Mesendoderm (in vitro differentiated cells): Measurements from ENCODE around the gene CRTAC1.

Experiments
- DNase-seq: peaks from one replicate; pipeline ENCODE4 v3.0.0; 2013
- H2AK5ac ChIP-seq: 2 replicates; pipeline ENCODE4 v1.6.1; 2013; ENCODE audit warnings: low read length, inconsistent platforms
- H2BK120ac ChIP-seq: 2 replicates; pipeline ENCODE4 v1.6.1; 2013; ENCODE audit warnings: low read depth, mild to moderate bottlenecking, low read length, moderate library complexity, mixed read lengths
- H2BK15ac ChIP-seq: replicated peaks from 2 replicates; pipeline ENCODE4 v1.6.1; 2013; ENCODE audit warnings: low read depth, mild to moderate bottlenecking, moderate library complexity
- H2BK5ac ChIP-seq: 2 replicates; pipeline ENCODE4 v1.6.1; 2013; ENCODE audit warnings: low read length, inconsistent platforms
- H3K18ac ChIP-seq: 2 replicates; pipeline ENCODE4 v1.6.1; 2013; ENCODE audit warnings: mild to moderate bottlenecking, low read length, mixed read lengths
- H3K23ac ChIP-seq: one replicate; pipeline ENCODE4 v1.6.1; 2013; ENCODE audit warnings: low read length
- H3K27ac ChIP-seq: 2 replicates; pipeline ENCODE4 v1.5.1; 2013; ENCODE audit warnings: low read depth, mild to moderate bottlenecking, inconsistent platforms, low read length, moderate library complexity
- H3K27me3 ChIP-seq: 2 replicates; pipeline ENCODE4 v1.6.1; 2013; ENCODE audit warnings: low read length, control low read depth, mild to moderate bottlenecking, inconsistent platforms; ENCODE audit not compliant: insufficient read depth, poor library complexity
- H3K36me3 ChIP-seq: 2 replicates; pipeline ENCODE4 v1.6.1; 2013; ENCODE audit warnings: low read length, inconsistent platforms; ENCODE audit not compliant: control insufficient read depth, insufficient read depth
- H3K4ac ChIP-seq: one replicate; pipeline ENCODE4 v1.6.1; 2013; ENCODE audit warnings: low read depth, mild to moderate bottlenecking, low read length, moderate library complexity
- H3K4me1 ChIP-seq: 2 replicates; pipeline ENCODE4 v1.6.1; 2013; ENCODE audit warnings: low read depth, low read length, inconsistent platforms; ENCODE audit not compliant: control insufficient read depth
- H3K4me2 ChIP-seq: 2 replicates; pipeline ENCODE4 v1.6.1; 2013; ENCODE audit warnings: low read length
- H3K4me3 ChIP-seq: 2 replicates; pipeline ENCODE4 v1.5.1; 2013; ENCODE audit warnings: mild to moderate bottlenecking, low read length
- H3K56ac ChIP-seq: one replicate; pipeline ENCODE4 v1.6.1; 2013; ENCODE audit warnings: low read length
- H3K79me1 ChIP-seq: 2 replicates; pipeline ENCODE4 v1.6.1; 2013; ENCODE audit warnings: low read length, inconsistent platforms
- H3K79me2 ChIP-seq: 2 replicates; pipeline ENCODE4 v1.6.1; 2013; ENCODE audit warnings: mild to moderate bottlenecking, low read length; ENCODE audit not compliant: control insufficient read depth, insufficient read depth
- H3K9ac ChIP-seq: 2 replicates; pipeline ENCODE4 v1.6.1; 2013; ENCODE audit warnings: low read length, inconsistent platforms
- H4K5ac ChIP-seq: one replicate; pipeline ENCODE4 v1.6.1; 2013; ENCODE audit warnings: low read length
- H4K8ac ChIP-seq: one replicate; pipeline ENCODE4 v1.6.1; 2013; ENCODE audit warnings: low read depth, mild to moderate bottlenecking, control low read depth, low read length, moderate library complexity
- WGBS: extraction: QIAGEN DNeasy Blood & Tissue Kit; methylation state at CpG from one replicate; pipeline ENCODE4 v1.1.7; 2013; ENCODE audit warnings: low lambda C conversion rate, missing lambda C conversion rate; ENCODE audit not compliant: insufficient coverage; ENCODE audit errors: extremely low coverage; 5-methylcytosine and 5-hydroxymethylcytosine counted together

Gene CRTAC1

GRCh38 chr10:97931041-97931440, 99.4 kb downstream of the CRTAC1 start:
- no peak overlapping the region for H3K27ac ChIP-seq
- no peaks in the 10 kb centered on the region for H3K79me2 ChIP-seq
- no peak overlapping the region for H2BK15ac ChIP-seq
- H2BK120ac ChIP-seq = no peak overlapping the region
- no peak overlapping the region for H3K18ac ChIP-seq
- no peaks in the 10 kb centered on the region for H3K79me1 ChIP-seq
- no peak overlapping the region for H3K56ac ChIP-seq
- H3K36me3 ChIP-seq = no peaks in the 10 kb centered on the region
- H3K23ac ChIP-seq = no peak overlapping the region
- H3K27me3 ChIP-seq = no peaks in the 10 kb centered on the region
- no peak overlapping the region for H3K4me2 ChIP-seq
- H3K4ac ChIP-seq = no peak overlapping the region
- no peak overlapping the region for H3K9ac ChIP-seq
- no peak overlapping the region for H2BK5ac ChIP-seq
- H2AK5ac ChIP-seq = no peak overlapping the region
- DNase-seq = no peak
- WGBS = no CpG with 5 or more reads among the region's 4 CpGs
- H3K4me3 ChIP-seq = no peak overlapping the region
- H4K8ac ChIP-seq = no peak overlapping the region
- H3K4me1 ChIP-seq = no peaks in the 10 kb centered on the region
- no peak overlapping the region for H4K5ac ChIP-seq

DNA sequence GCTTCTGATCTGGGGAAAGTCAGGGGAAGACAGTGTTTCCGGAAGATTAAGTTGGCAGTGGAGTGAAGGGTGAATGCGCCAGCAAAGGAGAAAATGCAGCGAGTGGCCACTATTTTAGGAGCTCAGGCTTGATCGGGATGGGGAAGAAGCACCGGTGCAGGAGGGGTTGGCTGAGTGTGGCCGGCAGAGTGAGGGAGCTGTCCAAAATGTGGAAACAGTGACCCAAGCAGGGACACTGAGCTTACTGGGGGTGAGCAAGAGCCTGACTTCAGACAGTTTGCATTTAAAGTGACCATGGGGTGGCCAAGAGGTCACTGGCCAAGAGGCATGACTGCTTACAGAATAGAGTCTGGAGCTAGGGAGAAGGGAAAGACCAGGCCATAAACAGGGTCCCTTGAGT, 101.5 kb downstream of the CRTAC1 start:
- Histone ChIP-seq H4K5ac (no peak overlapping the region), H3K79me1 (no peaks in the 10 kb centered on the region), H3K56ac (no peak overlapping the region), H3K36me3 (no peaks in the 10 kb centered on the region), H3K4ac (no peak overlapping the region), H3K9ac (no peak overlapping the region), H2AK5ac (no peak overlapping the region), H2BK120ac (no peak overlapping the region), H3K27ac (no peak overlapping the region), H2BK15ac (no peak overlapping the region), H4K8ac (no peak overlapping the region), H3K27me3 (no peaks in the 10 kb centered on the region), H2BK5ac (no peak overlapping the region), H3K23ac (no peak overlapping the region), H3K4me1 (no peaks in the 10 kb centered on the region), H3K4me2 (no peak overlapping the region), H3K18ac (no peak overlapping the region), H3K4me3 (no peak overlapping the region), H3K79me2 (no peaks in the 10 kb centered on the region)
- WGBS = no CpG with 5 or more reads among the region's 6 CpGs
- no peak for DNase-seq

GRCh38 chr10:97927622-97928021, 102.8 kb downstream of the CRTAC1 start:
- no peaks in the 10 kb centered on the region for H3K36me3 ChIP-seq
- H3K79me1 ChIP-seq = no peaks in the 10 kb centered on the region
- no peak overlapping the region for H2BK15ac ChIP-seq
- no peak overlapping the region for H3K56ac ChIP-seq
- no peak overlapping the region for H2AK5ac ChIP-seq
- no CpG with 5 or more reads among the region's 10 CpGs for WGBS
- H3K4me1 ChIP-seq = no peaks in the 10 kb centered on the region
- H3K27me3 ChIP-seq = no peaks in the 10 kb centered on the region
- H3K4ac ChIP-seq = no peak overlapping the region
- H3K18ac ChIP-seq = no peak overlapping the region
- H4K8ac ChIP-seq = no peak overlapping the region
- H3K23ac ChIP-seq = no peak overlapping the region
- no peak overlapping the region for H3K27ac ChIP-seq
- no peak overlapping the region for H3K4me3 ChIP-seq
- H2BK5ac ChIP-seq = no peak overlapping the region
- H3K79me2 ChIP-seq = no peaks in the 10 kb centered on the region
- no peak for DNase-seq
- H4K5ac ChIP-seq = no peak overlapping the region
- no peak overlapping the region for H3K4me2 ChIP-seq
- no peak overlapping the region for H2BK120ac ChIP-seq
- no peak overlapping the region for H3K9ac ChIP-seq

DNA sequence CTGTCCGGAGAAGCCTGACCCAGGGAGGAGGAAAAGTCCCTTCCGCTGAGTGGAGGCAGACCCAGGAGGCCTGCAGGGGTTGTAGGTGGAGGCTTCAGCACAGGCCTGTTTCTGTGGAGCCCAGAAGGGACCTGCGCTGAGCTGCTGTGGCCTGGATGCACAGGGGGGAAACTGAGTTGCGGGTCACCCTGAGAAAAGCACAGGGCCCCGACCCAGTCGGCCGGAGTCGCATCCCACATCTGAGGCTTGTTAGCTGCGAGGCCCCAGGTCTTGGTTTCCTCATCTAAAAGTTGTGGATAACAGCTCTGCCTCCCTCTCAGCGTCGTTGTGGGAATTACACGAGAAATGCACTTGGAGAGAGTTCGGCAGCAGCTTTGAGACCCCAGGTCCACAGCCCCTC, 104.4 kb downstream of the CRTAC1 start:
- Histone ChIP-seq H3K4me1 (no peaks in the 10 kb centered on the region), H3K23ac (no peak overlapping the region), H3K27me3 (no peaks in the 10 kb centered on the region), H2BK120ac (no peak overlapping the region), H3K79me1 (no peaks in the 10 kb centered on the region), H3K18ac (no peak overlapping the region), H3K4me3 (no peak overlapping the region), H3K56ac (no peak overlapping the region), H2AK5ac (no peak overlapping the region), H3K36me3 (no peaks in the 10 kb centered on the region), H3K9ac (no peak overlapping the region), H3K79me2 (no peaks in the 10 kb centered on the region), H3K4me2 (no peak overlapping the region), H2BK15ac (no peak overlapping the region), H2BK5ac (no peak overlapping the region), H4K8ac (no peak overlapping the region), H3K4ac (no peak overlapping the region), H3K27ac (no peak overlapping the region), H4K5ac (no peak overlapping the region)
- no peak for DNase-seq
- WGBS = no CpG with 5 or more reads among the region's 13 CpGs

DNA sequence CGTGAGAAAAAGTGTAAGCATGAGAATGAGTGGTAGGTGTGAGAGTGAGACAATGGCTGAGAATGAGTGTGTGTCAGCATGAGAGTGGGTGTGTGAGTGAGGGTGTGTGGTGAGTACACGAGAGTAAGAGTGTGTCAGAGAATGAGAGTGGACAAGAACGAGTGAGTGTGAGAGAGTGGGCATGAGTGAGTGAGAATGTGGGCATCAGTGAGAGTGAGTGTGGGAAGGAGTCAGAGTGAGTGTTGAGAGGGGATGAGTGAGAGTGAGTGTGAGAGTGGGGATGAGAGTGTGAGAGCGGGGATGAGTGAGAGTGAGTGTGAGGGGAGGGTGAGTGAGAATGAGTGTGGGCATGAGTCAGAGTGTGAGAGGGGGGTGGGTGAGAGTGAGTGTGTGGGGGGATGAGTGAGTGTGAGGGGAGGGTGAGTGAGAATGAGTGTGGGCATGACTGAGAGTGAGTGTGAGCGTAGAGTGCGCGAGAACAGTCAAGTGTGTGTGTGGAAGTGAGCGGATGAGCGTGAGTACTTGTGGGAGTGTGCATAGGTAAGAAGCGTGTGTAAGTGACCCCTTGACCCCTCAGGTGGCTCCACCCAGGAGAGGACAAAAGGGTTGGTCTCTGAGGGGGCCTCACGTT, 105.0 kb downstream of the CRTAC1 start:
- H3K79me1 ChIP-seq = no peaks in the 10 kb centered on the region
- no peaks in the 10 kb centered on the region for H3K79me2 ChIP-seq
- H3K23ac ChIP-seq = no peak overlapping the region
- H2BK15ac ChIP-seq = no peak overlapping the region
- H3K36me3 ChIP-seq = no peaks in the 10 kb centered on the region
- H3K4me3 ChIP-seq = no peak overlapping the region
- H2BK120ac ChIP-seq = no peak overlapping the region
- DNase-seq = no peak
- no peak overlapping the region for H3K4ac ChIP-seq
- no peak overlapping the region for H3K4me2 ChIP-seq
- no peak overlapping the region for H2AK5ac ChIP-seq
- H2BK5ac ChIP-seq = no peak overlapping the region
- H3K9ac ChIP-seq = no peak overlapping the region
- no peak overlapping the region for H3K18ac ChIP-seq
- no peak overlapping the region for H4K5ac ChIP-seq
- WGBS = 100% methylated on average over 6 of the region's 11 CpGs
- H3K4me1 ChIP-seq = no peaks in the 10 kb centered on the region
- H4K8ac ChIP-seq = no peak overlapping the region
- H3K27me3 ChIP-seq = no peaks in the 10 kb centered on the region
- no peak overlapping the region for H3K56ac ChIP-seq
- no peak overlapping the region for H3K27ac ChIP-seq

GRCh38 chr10:97924678-97925077, 105.7 kb downstream of the CRTAC1 start:
- Histone ChIP-seq H3K27ac (no peak overlapping the region), H3K56ac (no peak overlapping the region), H3K4ac (no peak overlapping the region), H3K79me1 (no peaks in the 10 kb centered on the region), H3K4me1 (no peaks in the 10 kb centered on the region), H4K8ac (no peak overlapping the region), H3K4me2 (no peak overlapping the region), H3K27me3 (no peaks in the 10 kb centered on the region), H2BK5ac (no peak overlapping the region), H3K36me3 (no peaks in the 10 kb centered on the region), H2BK120ac (no peak overlapping the region), H4K5ac (no peak overlapping the region), H2BK15ac (no peak overlapping the region), H3K23ac (no peak overlapping the region), H3K79me2 (no peaks in the 10 kb centered on the region), H3K18ac (no peak overlapping the region), H3K4me3 (no peak overlapping the region), H3K9ac (no peak overlapping the region), H2AK5ac (no peak overlapping the region)
- DNase-seq = no peak
- 100% methylated on average over 1 of the region's 3 CpGs for WGBS
